GM21447 (cell line): ENCODE results near the gene TSSK3.
A peak's percentile ranks its signal among the peaks of the same experiment; 100 is the strongest.

ENCODE experiments used
- ATAC-seq: cut with Tn5 transposase; IDR thresholded peaks from one replicate; pipeline ENCODE4 v1.9.1; 2021; ENCODE audit not compliant: unreplicated experiment

TSSK3 gene, protein sequence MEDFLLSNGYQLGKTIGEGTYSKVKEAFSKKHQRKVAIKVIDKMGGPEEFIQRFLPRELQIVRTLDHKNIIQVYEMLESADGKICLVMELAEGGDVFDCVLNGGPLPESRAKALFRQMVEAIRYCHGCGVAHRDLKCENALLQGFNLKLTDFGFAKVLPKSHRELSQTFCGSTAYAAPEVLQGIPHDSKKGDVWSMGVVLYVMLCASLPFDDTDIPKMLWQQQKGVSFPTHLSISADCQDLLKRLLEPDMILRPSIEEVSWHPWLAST

DNA sequence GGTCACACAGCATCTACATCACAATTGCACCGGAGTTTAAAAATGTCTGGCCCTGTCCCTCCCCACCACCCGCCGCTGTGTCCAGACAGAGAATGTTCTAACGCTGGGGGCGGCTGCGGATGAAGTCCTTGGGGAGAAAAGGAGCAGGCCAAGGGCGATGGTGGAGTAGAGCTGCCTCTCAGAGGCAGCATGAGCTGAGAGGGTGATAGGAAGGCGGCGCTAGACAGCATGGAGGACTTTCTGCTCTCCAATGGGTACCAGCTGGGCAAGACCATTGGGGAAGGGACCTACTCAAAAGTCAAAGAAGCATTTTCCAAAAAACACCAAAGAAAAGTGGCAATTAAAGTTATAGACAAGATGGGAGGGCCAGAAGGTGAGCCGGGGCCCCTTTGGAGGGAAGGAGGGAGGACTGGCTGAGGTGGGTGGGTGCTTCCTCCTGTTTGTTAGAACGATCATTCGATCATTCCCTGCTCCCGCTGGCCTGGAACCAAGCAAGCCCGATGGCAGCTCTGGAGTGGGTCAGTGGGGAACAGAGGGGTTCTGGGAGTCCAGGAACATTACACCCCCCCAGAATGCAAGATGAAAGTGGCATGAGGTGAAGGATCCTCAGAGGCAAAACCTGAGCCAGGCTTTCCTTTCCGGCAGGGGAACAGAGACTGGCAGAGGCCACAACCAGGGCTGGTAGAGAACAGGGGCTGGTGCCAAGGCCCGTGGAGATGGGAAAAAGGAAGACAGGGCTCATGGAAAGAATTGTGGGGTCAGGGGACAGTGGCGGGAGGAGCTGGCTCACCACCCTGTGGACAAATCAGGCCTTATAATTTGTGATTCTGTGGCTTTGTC is at the start of gene TSSK3, which contains the start of gene FAM229A:
Gene TSSK3 (plus strand): TSS at position 66 of the 840 bp plus-strand sequence. CDS start 163 bp downstream, at position 229.
Gene FAM229A (minus strand): TSS at position 12 of the 840 bp plus-strand sequence. CDS start 394 bp downstream, outside the sequence.
- no peak for ATAC-seq

DNA sequence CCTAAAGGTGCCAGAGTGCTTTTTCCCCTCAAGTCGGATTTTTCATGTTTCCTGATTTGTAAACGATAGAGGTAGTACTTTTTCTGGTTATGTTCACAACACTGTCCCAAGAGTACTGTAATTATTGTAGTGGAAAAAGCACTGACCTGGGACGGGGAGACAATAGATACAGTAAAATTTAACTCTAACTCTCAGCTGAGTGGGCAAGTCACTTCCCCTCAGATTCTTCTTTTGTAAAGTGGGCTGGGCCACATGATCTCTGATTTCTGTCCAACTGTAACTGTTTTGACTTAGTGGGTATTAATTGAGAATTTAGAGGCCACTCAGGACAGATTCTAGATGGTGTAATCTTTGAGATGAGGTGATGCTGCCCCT is 45.4 kb upstream of the TSSK3 start:
- ATAC-seq, result no peak

DNA sequence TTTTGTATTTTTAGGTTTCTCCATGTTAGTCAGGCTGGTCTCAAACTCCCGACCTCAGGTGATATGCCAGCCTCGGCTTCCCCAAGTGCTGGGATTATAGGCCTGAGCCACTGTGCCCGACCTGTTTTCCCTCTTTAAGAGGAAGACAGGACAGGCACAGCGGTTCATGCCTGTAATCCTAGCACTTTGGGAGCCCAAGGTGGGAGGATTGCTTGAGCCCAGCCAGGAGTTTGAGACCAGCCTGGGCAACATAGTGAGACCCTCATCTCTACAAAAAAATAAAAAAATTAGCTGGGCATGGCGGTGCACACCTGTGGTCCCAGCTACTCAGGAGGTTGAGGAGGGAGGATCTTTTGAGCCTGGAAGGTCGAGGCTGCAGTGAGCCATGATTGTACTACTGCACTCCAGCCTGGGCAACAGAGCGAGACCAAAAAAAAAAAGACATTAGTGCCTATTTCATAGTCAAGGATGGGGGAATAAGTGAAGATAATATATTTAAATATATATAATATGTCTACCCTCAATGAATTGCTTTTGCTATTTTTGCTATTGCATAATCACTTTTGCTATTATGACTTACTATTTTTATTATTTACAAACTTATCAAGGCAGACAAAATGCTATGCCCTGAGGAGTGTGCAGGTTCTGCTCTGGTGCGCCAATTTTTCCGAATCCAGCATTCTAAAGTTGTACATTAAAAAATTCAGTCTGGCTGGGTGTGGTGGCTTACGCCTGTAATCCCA is 44.0 kb upstream of the TSSK3 start:
- no peak for ATAC-seq

DNA sequence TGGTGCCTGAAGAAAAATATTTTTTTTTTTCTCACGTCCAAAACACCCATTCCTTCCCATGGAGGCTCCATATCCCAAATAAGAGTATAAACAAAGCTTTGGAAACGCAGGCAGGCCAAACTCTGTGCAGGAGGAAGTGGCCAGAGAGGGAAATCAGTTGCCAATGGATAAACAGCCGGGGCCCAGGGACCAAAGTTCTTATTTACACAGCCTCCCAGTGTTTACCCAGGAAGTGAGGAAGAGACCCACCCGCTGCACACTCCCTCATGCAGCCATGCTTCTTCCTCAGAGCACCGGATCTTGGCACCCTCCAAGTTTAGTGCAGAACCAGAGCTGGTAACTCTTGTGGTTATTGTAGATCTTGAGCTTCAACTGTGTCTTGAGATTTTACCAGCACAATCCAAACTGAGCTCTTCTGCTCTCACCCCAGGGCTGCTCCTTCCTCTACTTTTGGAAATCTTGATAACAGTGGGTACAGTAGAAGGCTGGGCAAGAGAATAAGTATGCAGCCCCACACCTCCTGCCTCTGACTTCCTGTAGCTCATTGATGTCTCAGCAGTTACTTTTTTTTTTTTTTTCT is 40.5 kb upstream of the TSSK3 start:
- ATAC-seq, result no peak

DNA sequence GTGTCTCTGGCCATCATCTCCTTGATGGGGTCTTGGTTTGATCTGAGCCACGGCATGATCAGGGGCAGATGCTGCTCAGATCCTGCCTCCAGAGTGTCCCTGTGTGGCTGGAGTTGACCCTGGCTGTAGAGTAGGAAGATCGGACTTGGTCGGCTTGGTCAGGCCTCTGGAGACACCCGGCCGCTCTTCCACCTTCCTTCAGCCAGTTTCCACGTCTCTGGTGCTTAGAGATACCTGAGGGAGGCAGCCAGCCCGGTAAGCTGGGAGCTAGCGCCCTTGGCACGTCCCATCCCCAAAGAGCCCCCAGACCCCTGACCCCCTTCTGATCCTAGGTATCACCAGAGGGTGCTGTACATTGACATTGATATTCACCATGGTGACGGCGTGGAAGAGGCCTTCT is 35.1 kb upstream of the TSSK3 start:
- no peak for ATAC-seq

DNA sequence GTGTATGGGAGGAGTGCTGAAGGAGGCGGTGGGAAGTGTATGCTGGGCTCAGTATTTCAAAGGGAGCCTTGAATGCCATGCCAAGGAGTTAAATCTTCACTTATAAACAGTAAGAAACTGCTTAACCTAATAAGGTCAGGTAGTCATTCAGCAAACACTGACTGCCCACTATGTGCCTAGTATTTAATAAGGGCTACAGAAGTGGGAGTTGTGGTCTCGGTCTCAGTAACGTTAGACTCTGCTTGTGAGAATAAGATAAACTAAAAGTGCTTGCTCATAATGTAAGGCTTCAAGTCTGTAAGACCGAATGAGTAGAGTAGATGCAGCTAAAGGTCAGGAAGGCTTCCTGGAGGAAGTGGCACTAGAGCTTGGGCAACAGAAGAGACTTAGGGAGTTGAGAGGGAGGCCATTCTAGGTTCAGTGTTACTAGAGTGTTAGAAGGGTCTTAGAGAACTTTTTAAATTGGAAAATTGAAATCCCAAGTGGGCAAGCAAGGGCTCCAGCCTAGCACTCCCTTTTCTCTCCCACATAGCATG is 32.3 kb upstream of the TSSK3 start:
- ATAC-seq, result no peak

DNA sequence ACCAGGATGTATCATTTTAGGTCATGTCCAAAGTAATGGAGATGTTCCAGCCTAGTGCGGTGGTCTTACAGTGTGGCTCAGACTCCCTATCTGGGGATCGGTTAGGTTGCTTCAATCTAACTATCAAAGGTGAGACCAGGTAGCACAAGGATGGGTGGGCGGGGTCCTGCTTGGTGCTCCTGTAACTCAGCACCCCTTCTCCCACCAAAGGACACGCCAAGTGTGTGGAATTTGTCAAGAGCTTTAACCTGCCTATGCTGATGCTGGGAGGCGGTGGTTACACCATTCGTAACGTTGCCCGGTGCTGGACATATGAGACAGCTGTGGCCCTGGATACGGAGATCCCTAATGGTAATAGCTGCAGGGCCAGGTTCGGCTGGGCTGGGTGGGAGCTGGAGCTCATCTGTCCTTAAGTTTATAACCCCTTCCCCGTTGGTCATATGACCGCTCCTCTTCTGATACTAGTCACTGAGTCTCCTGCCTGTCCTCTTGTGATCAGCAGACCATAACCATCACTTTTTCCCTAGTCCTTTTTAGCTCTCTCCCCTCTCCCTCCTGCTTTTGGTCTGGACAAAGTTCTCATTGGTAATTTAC is 31.7 kb upstream of the TSSK3 start:
- no peak for ATAC-seq

DNA sequence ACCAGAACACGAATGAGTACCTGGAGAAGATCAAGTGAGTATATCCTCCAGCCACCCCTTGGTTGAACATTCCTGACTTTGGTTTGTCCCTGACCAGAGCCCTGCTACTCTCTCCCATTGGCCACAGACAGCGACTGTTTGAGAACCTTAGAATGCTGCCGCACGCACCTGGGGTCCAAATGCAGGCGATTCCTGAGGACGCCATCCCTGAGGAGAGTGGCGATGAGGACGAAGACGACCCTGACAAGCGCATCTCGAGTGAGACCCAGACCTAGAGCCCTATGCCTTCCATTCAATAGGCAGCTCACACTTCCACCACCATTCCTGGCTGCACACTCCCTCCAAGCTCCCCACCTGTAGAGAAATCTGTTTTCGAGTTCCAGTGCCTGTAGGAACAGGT is 30.8 kb upstream of the TSSK3 start:
- ATAC-seq, result no peak

DNA sequence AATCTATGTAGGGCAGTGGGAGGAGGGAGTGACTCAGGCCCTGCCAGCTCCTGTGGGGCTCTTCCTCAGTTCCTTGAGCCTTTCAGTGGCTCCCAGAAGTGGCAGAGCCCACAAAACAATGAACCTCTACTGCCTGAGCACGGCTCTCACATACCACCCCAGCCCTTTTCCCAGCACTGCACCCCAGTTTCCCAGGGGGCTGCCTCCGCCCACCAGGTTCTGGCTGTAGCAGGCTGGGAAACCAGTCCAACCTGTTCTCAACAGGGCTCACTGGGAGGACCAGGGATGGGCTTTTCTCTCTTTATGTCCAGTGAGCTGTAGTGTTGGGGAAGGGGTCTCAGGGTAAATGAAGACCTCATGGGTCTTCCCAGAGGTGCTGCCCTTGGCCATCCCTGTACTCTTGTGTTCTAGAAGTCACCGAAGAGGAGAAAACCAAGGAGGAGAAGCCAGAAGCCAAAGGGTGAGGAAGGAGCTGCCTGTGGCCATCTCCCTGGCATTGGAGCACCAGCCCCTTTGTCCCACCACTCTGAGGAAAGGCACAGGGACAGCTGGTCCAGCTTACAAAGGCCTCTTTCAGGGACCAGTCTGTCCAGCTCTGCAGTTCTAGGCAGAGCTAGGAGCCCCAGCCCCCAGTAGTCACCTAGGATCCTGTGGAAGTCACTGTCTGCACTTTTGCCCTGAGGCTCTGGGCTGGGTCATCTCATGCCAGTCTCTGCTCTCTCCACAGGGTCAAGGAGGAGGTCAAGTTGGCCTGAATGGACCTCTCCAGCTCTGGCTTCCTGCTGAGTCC is 29.9 kb upstream of the TSSK3 start:
- ATAC-seq, result no peak

DNA sequence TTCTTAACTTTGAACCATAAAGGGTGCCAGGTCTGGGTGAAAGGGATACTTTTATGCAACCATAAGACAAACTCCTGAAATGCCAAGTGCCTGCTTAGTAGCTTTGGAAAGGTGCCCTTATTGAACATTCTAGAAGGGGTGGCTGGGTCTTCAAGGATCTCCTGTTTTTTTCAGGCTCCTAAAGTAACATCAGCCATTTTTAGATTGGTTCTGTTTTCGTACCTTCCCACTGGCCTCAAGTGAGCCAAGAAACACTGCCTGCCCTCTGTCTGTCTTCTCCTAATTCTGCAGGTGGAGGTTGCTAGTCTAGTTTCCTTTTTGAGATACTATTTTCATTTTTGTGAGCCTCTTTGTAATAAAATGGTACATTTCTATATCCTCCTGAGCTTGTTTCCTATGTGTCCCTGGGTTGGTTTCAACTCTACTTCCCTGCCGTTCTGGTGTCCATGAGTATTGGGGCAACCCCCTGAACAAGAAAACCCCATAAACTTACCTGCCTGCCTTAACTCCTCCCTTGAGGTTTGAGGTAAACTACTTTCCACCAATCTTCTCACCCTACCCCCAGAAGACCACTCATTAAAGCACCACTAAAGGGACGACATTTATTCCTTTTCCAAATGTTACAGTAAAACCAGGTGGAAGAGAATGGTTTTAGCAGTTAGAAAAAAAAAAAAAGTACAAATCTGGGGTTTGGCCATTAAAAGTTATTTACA is 28.9 kb upstream of the TSSK3 start:
- ATAC-seq, result no peak

DNA sequence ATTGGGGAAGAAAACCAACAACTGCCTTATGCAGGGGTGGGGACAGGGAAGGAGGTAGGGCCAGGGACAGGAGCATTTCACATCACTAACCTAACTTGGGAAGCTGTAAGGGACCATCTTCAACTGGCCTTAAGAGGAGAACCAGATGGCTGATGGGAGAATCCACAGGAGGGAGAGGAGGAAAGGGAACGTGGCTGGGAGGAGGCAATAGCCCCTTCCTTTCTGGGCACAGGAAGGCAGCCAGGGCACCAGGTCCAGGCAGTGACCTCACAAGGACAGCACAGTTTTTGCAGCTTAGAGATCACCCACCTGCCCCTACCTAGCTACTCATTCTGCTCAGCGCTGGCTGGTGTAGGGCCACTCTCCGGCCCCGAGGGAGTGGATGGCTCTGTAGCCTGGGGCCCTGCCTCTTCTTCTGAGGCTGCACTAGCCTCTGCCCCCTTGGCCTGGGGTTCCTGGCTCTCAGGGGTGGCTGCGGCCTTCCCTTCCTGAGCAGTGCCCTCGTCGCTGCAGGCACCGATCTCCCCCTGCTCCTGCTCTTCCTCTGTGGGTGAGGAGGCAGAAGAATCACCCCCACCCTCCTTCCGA is 28.0 kb upstream of the TSSK3 start:
- ATAC-seq, result no peak

DNA sequence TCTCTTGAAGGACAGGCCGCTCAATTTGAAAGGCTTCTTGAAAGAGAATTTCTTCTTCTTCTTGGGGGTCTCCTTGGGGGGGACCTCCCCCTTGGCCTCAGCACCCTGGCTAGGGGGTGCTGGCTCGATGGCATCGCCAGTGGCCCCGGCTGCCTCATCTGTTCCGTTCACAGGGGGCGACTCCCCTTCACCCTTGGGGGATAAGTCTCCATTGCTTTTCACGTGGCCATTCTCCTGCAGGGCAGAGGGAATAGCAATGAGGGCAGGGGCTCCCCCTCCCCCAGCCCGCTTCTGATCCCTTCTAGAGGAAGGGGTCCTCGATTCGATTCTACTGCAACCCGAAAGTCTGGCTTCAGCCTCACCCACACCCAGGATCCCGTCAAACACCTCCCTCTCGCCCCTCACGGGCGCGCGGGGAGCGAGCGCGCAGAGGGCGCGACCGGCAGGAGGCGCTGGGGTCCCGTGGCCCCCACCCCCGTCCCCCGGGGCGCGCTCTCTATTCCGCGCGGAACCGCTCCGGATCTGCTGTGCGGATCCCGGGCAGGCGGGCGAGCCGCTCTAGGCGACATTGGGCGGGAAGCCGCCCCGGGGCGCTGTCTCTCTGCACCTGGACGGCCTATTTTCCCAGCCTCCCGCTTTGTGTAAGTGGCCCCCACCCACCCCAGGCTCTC is 27.3 kb upstream of the TSSK3 start:
- no peak for ATAC-seq

DNA sequence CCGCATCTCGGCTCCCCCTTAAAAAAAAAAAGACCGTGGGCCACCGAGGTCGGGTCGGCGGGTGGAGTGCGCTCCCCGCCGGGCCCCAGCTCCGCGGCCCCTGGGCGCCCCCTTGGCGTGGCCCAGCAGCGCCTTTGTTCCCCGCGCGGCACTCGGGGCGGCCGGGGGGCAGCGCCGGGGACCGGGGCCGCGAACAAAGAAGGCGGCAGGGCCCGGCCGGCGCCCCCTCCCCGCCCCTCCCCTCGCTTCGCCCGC is 26.9 kb upstream of the TSSK3 start:
- ATAC-seq, result no peak

DNA sequence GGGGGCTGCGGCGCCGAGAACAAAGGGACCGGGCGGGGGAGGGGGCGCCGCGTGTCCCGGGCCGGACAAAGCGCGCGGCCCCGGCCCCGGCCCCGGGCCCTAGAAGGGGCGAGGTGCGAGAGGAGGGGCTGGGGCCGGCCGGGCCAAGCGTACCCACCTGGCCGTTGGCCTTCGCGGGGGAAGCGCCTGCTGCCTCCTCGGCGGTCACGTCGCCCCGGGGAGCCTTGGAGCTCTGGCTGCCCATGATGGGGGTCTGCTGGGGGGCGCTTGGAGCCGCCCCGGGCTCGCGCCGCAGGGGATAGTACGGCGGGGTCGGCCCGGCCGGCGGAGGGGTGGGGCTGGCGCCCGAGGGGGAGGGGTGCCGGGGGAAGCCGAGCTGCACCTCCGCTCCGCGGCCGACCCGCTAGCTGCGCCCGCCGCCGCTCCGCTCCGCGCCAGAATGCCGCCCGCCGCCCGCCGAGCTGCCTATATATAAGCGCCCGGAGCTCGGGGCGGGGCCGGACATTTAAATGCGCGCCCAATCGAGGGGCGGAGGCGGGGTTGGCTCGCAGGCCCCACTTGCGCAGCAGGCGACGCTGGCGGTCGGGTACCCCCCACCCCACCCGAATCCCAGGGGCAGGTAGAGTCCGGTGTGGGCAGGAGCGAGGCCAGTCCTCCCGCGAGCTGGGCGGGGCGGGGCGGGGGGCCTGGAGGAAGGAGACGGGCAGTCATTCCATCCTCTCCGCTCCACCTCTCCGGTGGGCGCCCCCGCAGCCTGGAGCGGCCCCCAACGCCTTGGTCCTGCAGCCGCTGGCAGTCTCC is 26.3 kb upstream of the TSSK3 start, which contains the start of gene MARCKSL1:
Gene MARCKSL1 (minus strand): TSS at position 444 of the 801 bp plus-strand sequence. CDS start 200 bp downstream, at position 244.
- no peak for ATAC-seq

DNA sequence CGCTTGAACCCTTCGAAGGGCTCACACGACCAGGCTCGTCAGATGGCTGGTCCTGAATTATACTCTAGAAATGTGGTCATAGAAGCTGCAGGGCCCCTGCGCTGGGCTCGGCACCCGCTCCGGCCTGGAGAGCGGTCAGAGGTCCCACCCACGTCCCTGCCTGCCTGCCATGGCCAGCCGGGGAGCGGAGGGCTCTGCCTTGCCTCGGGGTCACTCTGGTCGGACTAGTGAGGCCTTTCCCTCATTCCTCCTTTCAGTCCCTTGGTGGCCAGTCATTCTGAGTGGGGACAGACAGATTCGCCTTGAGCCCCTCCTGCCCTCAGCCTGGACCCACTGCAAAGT is 25.8 kb upstream of the TSSK3 start:
- no peak for ATAC-seq

DNA sequence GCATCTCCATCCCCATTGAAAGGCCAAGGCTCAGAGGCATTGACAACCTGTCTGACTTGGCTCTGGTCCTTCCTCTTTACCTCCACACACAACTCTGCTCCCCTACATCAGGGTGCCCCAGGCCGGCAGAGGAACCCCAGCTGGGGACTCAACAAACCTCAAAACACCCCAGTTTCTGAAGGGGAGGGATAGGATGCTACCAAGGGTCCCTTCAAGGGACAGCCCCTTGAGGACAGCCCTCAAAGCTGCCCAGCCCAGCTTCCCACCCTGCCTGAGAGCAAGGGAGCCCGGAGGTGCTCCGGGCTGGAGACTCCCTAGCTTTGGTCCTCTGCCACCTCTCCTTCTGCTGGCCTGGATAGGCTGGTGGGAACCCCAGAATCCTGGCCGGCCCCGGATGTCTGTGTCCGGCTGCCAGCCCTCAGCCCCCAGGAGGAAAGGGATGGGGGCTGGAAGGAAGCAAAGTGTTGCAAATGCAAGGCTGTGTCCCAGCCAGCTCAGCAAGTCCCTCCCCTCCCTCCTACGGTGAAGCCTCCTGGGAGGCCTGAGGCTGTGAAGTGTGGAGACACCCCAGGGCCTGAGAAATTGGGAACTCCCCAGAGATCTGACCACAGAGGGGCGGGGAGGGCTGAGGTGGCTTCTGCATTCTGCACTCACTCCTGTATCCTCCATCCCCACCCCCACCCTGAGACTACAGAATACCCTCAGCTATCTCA is 25.2 kb upstream of the TSSK3 start:
- ATAC-seq, result peak; percentile 37
